Measurements from ENCODE around the gene SLC51B. TPM values are rescaled to one million over a fixed set of nuclear protein-coding genes. Genes with fewer than 3 reads are reported as not detected.

SLC51B gene
- total RNA-seq, 1 donor from 2014 or later: not detected

- Histone ChIP-seq H3K4me3 (ENCODE audit: low read depth, low read length) (no peak overlapping the region), H3K27me3 (ENCODE audit: control insufficient read depth, insufficient read depth, low read length) (no peaks in the 10 kb centered on the region), H3K36me3 (ENCODE audit: control insufficient read depth, insufficient read depth, low read length) (no peaks in the 10 kb centered on the region)
- FAIRE-seq (no peak), DNase-seq (ENCODE audit: low read depth) (no peak)
- TF ChIP-seq CTCF (IDR thresholded peaks at IDR 0.05; ENCODE audit: insufficient read depth, low read length, severe bottlenecking): no peak
These were observed 10.5 kb upstream of the SLC51B start for GRCh38 chr15:65034719-65035118.

- TF ChIP-seq CTCF (IDR thresholded peaks at IDR 0.05; ENCODE audit: insufficient read depth, low read length, severe bottlenecking): no peak
- no peak for FAIRE-seq
- no peaks in the 10 kb centered on the region for H3K27me3 ChIP-seq (ENCODE audit: control insufficient read depth, insufficient read depth, low read length)
- no peak overlapping the region for H3K4me3 ChIP-seq (ENCODE audit: low read depth, low read length)
- no peaks in the 10 kb centered on the region for H3K36me3 ChIP-seq (ENCODE audit: control insufficient read depth, insufficient read depth, low read length)
- DNase-seq (ENCODE audit: low read depth): no peak
These were observed 7.9 kb upstream of the SLC51B start for GRCh38 chr15:65037309-65037708.

DNA sequence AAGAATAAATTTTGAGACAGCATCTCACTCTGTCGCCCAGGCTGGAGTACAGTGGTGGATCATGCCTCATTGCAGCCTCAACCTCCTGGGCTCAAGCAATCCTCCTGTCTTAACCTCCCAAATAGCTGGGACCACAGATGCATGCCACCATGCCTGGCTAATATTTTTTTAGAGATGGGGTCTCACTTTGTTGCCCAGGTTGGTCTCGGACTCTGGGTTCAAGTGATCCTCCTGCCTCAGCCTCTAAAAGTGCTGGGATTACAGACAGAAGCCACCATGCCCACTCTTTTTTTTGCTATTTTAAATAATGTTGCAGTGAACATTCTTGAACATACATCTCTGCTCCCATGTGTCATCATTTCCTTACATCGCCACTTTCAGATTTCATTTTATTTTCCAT, 6.8 kb upstream of the SLC51B start:
- FAIRE-seq (no peak), DNase-seq (ENCODE audit: low read depth) (no peak)
- no peak for TF ChIP-seq CTCF (IDR thresholded peaks at IDR 0.05; ENCODE audit: insufficient read depth, low read length, severe bottlenecking)
- Histone ChIP-seq H3K4me3 (ENCODE audit: low read depth, low read length) (no peak overlapping the region), H3K36me3 (ENCODE audit: control insufficient read depth, insufficient read depth, low read length) (no peaks in the 10 kb centered on the region), H3K27me3 (ENCODE audit: control insufficient read depth, insufficient read depth, low read length) (no peaks in the 10 kb centered on the region)

- FAIRE-seq (no peak), DNase-seq (ENCODE audit: low read depth) (no peak)
- no peaks in the 10 kb centered on the region for H3K36me3 ChIP-seq (ENCODE audit: control insufficient read depth, insufficient read depth, low read length)
- H3K27me3 ChIP-seq (ENCODE audit: control insufficient read depth, insufficient read depth, low read length): no peaks in the 10 kb centered on the region
- TF ChIP-seq CTCF (IDR thresholded peaks at IDR 0.05; ENCODE audit: insufficient read depth, low read length, severe bottlenecking): no peak
- H3K4me3 ChIP-seq (ENCODE audit: low read depth, low read length): no peak overlapping the region
These were observed 6.4 kb upstream of the SLC51B start for GRCh38 chr15:65038836-65039235.

GRCh38 chr15:65040461-65040860, 4.7 kb upstream of the SLC51B start:
- no peak for FAIRE-seq
- Histone ChIP-seq H3K4me3 (ENCODE audit: low read depth, low read length) (no peak overlapping the region), H3K27me3 (ENCODE audit: control insufficient read depth, insufficient read depth, low read length) (no peaks in the 10 kb centered on the region), H3K36me3 (ENCODE audit: control insufficient read depth, insufficient read depth, low read length) (no peaks in the 10 kb centered on the region)
- peak; percentile 77 for DNase-seq (ENCODE audit: low read depth)
- TF ChIP-seq CTCF (IDR thresholded peaks at IDR 0.05; ENCODE audit: insufficient read depth, low read length, severe bottlenecking): no peak

GRCh38 chr15:65041787-65042186, 3.4 kb upstream of the SLC51B start:
- Histone ChIP-seq H3K4me3 (ENCODE audit: low read depth, low read length) (no peak overlapping the region), H3K36me3 (ENCODE audit: control insufficient read depth, insufficient read depth, low read length) (no peaks in the 10 kb centered on the region), H3K27me3 (ENCODE audit: control insufficient read depth, insufficient read depth, low read length) (no peaks in the 10 kb centered on the region)
- TF ChIP-seq CTCF (IDR thresholded peaks at IDR 0.05; ENCODE audit: insufficient read depth, low read length, severe bottlenecking): no peak
- DNase-seq (ENCODE audit: low read depth) (no peak), FAIRE-seq (no peak)
